HEK293 (cell line): ENCODE data around the gene MLLT1.

ENCODE experiments used
- GFI1B ChIP-seq: fragments of 450-650 bp; formaldehyde crosslinking; IDR thresholded peaks from 2 replicates; pipeline ENCODE4 v1.5.1; 2016; ENCODE audit warnings: missing biosample characterization, missing genetic modification characterization
- KLF1 ChIP-seq: fragments of 450-650 bp; formaldehyde crosslinking; IDR thresholded peaks from 2 replicates; pipeline ENCODE4 v1.5.1; 2016; ENCODE audit warnings: missing biosample characterization, missing genetic modification characterization
- KLF10 ChIP-seq: fragments of 450-650 bp; IDR thresholded peaks from 2 replicates; pipeline ENCODE4 v1.5.1; 2018; ENCODE audit warnings: missing biosample characterization, mild to moderate bottlenecking, missing genetic modification characterization
- PRDM1 ChIP-seq: fragments of 450-650 bp; formaldehyde crosslinking; IDR thresholded peaks from 2 replicates; pipeline ENCODE4; 2016; ENCODE audit warnings: missing biosample characterization, missing genetic modification characterization
- REPIN1 ChIP-seq: fragments of 450-650 bp; formaldehyde crosslinking; IDR thresholded peaks from 2 replicates; pipeline ENCODE4 v1.5.1; 2017; ENCODE audit warnings: missing biosample characterization, missing genetic modification characterization, low read depth
- SP7 ChIP-seq: fragments of 450-650 bp; formaldehyde crosslinking; IDR thresholded peaks from 2 replicates; pipeline ENCODE4 v1.5.1; 2016; ENCODE audit warnings: missing biosample characterization, missing genetic modification characterization
- ZBTB1 ChIP-seq: fragments of 450-650 bp; formaldehyde crosslinking; IDR thresholded peaks from 2 replicates; pipeline ENCODE4 v1.5.1; 2016; ENCODE audit warnings: missing biosample characterization, missing genetic modification characterization
- ZBTB7A ChIP-seq: fragments of 450-650 bp; formaldehyde crosslinking; IDR thresholded peaks from 2 replicates; pipeline ENCODE4 v1.5.1; 2016; ENCODE audit warnings: low read depth, missing biosample characterization, missing genetic modification characterization
- ZFP41 ChIP-seq: fragments of 450-650 bp; formaldehyde crosslinking; IDR thresholded peaks from 2 replicates; pipeline ENCODE4 v1.5.1; 2016; ENCODE audit warnings: missing biosample characterization, missing genetic modification characterization, borderline replicate concordance
- ZNF146 ChIP-seq: fragments of 450-650 bp; formaldehyde crosslinking; IDR thresholded peaks from 2 replicates; pipeline ENCODE4 v1.5.1; 2016; ENCODE audit warnings: missing biosample characterization, missing genetic modification characterization
- ZNF214 ChIP-seq: fragments of 450-650 bp; formaldehyde crosslinking; IDR thresholded peaks from 2 replicates; pipeline ENCODE4 v1.5.1; 2017; ENCODE audit warnings: missing biosample characterization, mild to moderate bottlenecking, missing genetic modification characterization, borderline replicate concordance
- ZNF23 ChIP-seq: fragments of 450-650 bp; formaldehyde crosslinking; IDR thresholded peaks from 2 replicates; pipeline ENCODE4 v1.5.1; 2016; ENCODE audit warnings: missing biosample characterization, missing genetic modification characterization, borderline replicate concordance
- ZNF239 ChIP-seq: fragments of 450-650 bp; formaldehyde crosslinking; IDR thresholded peaks from 2 replicates; pipeline ENCODE4 v1.5.1; 2016; ENCODE audit warnings: missing biosample characterization, missing genetic modification characterization
- ZNF302 ChIP-seq: fragments of 450-650 bp; formaldehyde crosslinking; IDR thresholded peaks from 2 replicates; pipeline ENCODE4 v1.5.1; 2016; ENCODE audit warnings: missing biosample characterization, missing genetic modification characterization, low read depth
- ZNF394 ChIP-seq: fragments of 450-650 bp; formaldehyde crosslinking; IDR thresholded peaks from 2 replicates; pipeline ENCODE4 v1.5.1; 2016; ENCODE audit warnings: missing biosample characterization, missing genetic modification characterization, mild to moderate bottlenecking, moderate library complexity, borderline replicate concordance
- ZNF514 ChIP-seq: fragments of 450-650 bp; formaldehyde crosslinking; IDR thresholded peaks from 2 replicates; pipeline ENCODE4 v1.5.1; 2016; ENCODE audit warnings: missing biosample characterization, missing genetic modification characterization
- ZNF530 ChIP-seq: fragments of 450-650 bp; formaldehyde crosslinking; IDR thresholded peaks from 2 replicates; pipeline ENCODE4 v1.5.1; 2016; ENCODE audit warnings: low read depth, missing biosample characterization, missing genetic modification characterization
- ZNF544 ChIP-seq: fragments of 450-650 bp; formaldehyde crosslinking; IDR thresholded peaks from 2 replicates; pipeline ENCODE4 v1.5.0; 2017; ENCODE audit warnings: missing biosample characterization, missing genetic modification characterization
- ZNF548 ChIP-seq: fragments of 450-650 bp; formaldehyde crosslinking; IDR thresholded peaks from 2 replicates; pipeline ENCODE4 v1.5.1; 2016; ENCODE audit warnings: missing biosample characterization, missing genetic modification characterization
- ZNF600 ChIP-seq: fragments of 450-650 bp; formaldehyde crosslinking; IDR thresholded peaks from 2 replicates; pipeline ENCODE4 v1.5.1; 2016; ENCODE audit warnings: missing biosample characterization, missing genetic modification characterization
- ZNF830 ChIP-seq: fragments of 450-650 bp; IDR thresholded peaks from 2 replicates; pipeline ENCODE4 v1.5.0; 2018; ENCODE audit warnings: missing biosample characterization, missing genetic modification characterization, low read depth, mild to moderate bottlenecking, moderate library complexity
- ZNF837 ChIP-seq: fragments of 450-650 bp; formaldehyde crosslinking; IDR thresholded peaks from 2 replicates; pipeline ENCODE4 v1.5.1; 2016; ENCODE audit warnings: missing biosample characterization, missing genetic modification characterization
- ZNF843 ChIP-seq: fragments of 450-650 bp; formaldehyde crosslinking; IDR thresholded peaks from 2 replicates; pipeline ENCODE4 v1.5.1; 2016; ENCODE audit warnings: missing biosample characterization, missing genetic modification characterization
- TF ChIP-seq, protein P1 (sequence below): fragments of 450-650 bp; formaldehyde crosslinking; IDR thresholded peaks from 2 replicates; pipeline ENCODE4 v1.5.0; 2017; ENCODE audit warnings: missing biosample characterization, missing genetic modification characterization, borderline replicate concordance
- TF ChIP-seq, protein P2 (sequence below): fragments of 450-650 bp; formaldehyde crosslinking; IDR thresholded peaks from 2 replicates; pipeline ENCODE4 v1.5.1; 2016; ENCODE audit warnings: missing biosample characterization, missing genetic modification characterization
- TF ChIP-seq, protein P3 (sequence below): fragments of 450-650 bp; formaldehyde crosslinking; IDR thresholded peaks from 2 replicates; pipeline ENCODE4 v1.5.1; 2017; ENCODE audit warnings: missing biosample characterization, missing genetic modification characterization
- TF ChIP-seq, protein P4 (sequence below): fragments of 450-650 bp; formaldehyde crosslinking; IDR thresholded peaks from 2 replicates; pipeline ENCODE4 v1.5.1; 2016; ENCODE audit warnings: missing biosample characterization, missing genetic modification characterization
- TF ChIP-seq, protein P5 (sequence below): fragments of 450-650 bp; formaldehyde crosslinking; IDR thresholded peaks from 2 replicates; pipeline ENCODE4 v1.5.1; 2016; ENCODE audit warnings: missing biosample characterization, missing genetic modification characterization
- TF ChIP-seq, protein P6 (sequence below): fragments of 450-650 bp; formaldehyde crosslinking; IDR thresholded peaks from 2 replicates; pipeline ENCODE4 v1.5.1; 2016; ENCODE audit warnings: missing biosample characterization, missing genetic modification characterization

MLLT1 gene

DNA sequence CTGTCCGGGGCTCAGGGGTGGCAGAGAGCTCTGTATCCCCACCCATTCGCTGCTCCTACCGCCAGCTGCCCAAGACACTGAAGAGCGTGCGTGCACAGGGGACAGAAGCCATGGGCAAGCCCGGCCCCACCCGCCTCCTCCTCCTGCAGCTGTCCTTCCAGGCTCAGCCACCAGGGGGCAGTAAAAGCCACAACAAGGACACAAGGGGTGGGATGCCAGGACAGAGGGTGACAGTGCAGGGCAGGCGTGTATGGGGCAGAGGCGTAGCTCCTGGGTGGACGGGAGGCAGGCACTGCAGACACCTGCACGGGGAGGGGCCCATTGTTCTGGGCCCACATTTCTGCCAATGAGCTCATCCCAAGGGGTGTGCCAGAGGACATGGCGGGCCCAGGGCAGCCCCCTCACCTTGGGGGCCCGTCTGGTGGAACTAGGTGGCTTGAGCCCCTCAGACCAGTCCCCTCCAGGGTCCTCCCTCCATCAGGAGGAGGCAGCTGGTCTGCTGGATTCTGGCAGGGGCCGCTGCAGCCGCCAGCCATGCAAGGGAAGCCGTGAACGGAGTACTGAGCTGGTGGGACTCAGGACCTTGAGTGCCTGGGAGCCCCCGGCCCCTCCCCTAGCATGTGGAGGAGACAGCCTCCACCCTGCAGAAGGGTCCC, 61.2 kb downstream of the MLLT1 start (continued):
- TF ChIP-seq, protein P1, sequence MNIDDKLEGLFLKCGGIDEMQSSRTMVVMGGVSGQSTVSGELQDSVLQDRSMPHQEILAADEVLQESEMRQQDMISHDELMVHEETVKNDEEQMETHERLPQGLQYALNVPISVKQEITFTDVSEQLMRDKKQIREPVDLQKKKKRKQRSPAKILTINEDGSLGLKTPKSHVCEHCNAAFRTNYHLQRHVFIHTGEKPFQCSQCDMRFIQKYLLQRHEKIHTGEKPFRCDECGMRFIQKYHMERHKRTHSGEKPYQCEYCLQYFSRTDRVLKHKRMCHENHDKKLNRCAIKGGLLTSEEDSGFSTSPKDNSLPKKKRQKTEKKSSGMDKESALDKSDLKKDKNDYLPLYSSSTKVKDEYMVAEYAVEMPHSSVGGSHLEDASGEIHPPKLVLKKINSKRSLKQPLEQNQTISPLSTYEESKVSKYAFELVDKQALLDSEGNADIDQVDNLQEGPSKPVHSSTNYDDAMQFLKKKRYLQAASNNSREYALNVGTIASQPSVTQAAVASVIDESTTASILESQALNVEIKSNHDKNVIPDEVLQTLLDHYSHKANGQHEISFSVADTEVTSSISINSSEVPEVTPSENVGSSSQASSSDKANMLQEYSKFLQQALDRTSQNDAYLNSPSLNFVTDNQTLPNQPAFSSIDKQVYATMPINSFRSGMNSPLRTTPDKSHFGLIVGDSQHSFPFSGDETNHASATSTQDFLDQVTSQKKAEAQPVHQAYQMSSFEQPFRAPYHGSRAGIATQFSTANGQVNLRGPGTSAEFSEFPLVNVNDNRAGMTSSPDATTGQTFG (tag by site-specific recombination), result no peak
- no peak for TF ChIP-seq PRDM1
- TF ChIP-seq, protein P2, sequence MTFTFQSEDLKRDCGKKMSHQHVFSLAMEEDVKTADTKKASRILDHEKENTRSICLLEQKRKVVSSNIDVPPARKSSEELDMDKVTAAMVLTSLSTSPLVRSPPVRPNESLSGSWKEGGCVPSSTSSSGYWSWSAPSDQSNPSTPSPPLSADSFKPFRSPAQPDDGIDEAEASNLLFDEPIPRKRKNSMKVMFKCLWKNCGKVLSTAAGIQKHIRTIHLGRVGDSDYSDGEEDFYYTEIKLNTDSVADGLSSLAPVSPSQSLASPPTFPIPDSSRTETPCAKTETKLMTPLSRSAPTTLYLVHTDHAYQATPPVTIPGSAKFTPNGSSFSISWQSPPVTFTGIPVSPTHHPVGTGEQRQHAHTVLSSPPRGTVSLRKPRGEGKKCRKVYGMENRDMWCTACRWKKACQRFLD (tag by site-specific recombination), result no peak
- no peak for TF ChIP-seq ZNF530
- TF ChIP-seq ZNF830, result no peak
- TF ChIP-seq ZNF837, result no peak
- TF ChIP-seq ZNF394 (tag by site-specific recombination), result no peak
- no peak for TF ChIP-seq ZNF23 (tag by site-specific recombination)
- TF ChIP-seq KLF10 (tag by site-specific recombination), result no peak
- TF ChIP-seq ZNF146 (tag by site-specific recombination), result no peak
- peak; percentile 65; the same call in 1 of the 2 replicates for TF ChIP-seq KLF1 (tag by site-specific recombination)
- TF ChIP-seq ZFP41 (tag by site-specific recombination), result no peak
- TF ChIP-seq, protein P3, sequence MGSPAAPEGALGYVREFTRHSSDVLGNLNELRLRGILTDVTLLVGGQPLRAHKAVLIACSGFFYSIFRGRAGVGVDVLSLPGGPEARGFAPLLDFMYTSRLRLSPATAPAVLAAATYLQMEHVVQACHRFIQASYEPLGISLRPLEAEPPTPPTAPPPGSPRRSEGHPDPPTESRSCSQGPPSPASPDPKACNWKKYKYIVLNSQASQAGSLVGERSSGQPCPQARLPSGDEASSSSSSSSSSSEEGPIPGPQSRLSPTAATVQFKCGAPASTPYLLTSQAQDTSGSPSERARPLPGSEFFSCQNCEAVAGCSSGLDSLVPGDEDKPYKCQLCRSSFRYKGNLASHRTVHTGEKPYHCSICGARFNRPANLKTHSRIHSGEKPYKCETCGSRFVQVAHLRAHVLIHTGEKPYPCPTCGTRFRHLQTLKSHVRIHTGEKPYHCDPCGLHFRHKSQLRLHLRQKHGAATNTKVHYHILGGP (tag by site-specific recombination), result no peak
- TF ChIP-seq, protein P4, sequence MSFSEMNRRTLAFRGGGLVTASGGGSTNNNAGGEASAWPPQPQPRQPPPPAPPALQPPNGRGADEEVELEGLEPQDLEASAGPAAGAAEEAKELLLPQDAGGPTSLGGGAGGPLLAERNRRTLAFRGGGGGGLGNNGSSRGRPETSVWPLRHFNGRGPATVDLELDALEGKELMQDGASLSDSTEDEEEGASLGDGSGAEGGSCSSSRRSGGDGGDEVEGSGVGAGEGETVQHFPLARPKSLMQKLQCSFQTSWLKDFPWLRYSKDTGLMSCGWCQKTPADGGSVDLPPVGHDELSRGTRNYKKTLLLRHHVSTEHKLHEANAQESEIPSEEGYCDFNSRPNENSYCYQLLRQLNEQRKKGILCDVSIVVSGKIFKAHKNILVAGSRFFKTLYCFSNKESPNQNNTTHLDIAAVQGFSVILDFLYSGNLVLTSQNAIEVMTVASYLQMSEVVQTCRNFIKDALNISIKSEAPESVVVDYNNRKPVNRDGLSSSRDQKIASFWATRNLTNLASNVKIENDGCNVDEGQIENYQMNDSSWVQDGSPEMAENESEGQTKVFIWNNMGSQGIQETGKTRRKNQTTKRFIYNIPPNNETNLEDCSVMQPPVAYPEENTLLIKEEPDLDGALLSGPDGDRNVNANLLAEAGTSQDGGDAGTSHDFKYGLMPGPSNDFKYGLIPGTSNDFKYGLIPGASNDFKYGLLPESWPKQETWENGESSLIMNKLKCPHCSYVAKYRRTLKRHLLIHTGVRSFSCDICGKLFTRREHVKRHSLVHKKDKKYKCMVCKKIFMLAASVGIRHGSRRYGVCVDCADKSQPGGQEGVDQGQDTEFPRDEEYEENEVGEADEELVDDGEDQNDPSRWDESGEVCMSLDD, result no peak
- no peak for TF ChIP-seq ZNF514 (tag by site-specific recombination)
- TF ChIP-seq ZNF600, result peak; percentile 96
- no peak for TF ChIP-seq ZNF548 (tag by site-specific recombination)
- no peak for TF ChIP-seq ZNF302 (tag by site-specific recombination)
- TF ChIP-seq, protein P5, sequence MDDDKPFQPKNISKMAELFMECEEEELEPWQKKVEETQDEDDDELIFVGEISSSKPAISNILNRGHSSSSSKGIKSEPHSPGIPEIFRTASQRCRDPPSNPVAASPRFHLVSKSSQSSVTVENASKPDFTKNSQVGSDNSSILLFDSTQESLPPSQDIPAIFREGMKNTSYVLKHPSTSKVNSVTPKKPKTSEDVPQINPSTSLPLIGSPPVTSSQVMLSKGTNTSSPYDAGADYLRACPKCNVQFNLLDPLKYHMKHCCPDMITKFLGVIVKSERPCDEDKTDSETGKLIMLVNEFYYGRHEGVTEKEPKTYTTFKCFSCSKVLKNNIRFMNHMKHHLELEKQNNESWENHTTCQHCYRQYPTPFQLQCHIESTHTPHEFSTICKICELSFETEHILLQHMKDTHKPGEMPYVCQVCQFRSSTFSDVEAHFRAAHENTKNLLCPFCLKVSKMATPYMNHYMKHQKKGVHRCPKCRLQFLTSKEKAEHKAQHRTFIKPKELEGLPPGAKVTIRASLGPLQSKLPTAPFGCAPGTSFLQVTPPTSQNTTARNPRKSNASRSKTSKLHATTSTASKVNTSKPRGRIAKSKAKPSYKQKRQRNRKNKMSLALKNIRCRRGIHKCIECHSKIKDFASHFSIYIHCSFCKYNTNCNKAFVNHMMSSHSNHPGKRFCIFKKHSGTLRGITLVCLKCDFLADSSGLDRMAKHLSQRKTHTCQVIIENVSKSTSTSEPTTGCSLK (tag by site-specific recombination), result no peak
- no peak for TF ChIP-seq ZNF214 (tag by site-specific recombination)
- TF ChIP-seq, protein P6, sequence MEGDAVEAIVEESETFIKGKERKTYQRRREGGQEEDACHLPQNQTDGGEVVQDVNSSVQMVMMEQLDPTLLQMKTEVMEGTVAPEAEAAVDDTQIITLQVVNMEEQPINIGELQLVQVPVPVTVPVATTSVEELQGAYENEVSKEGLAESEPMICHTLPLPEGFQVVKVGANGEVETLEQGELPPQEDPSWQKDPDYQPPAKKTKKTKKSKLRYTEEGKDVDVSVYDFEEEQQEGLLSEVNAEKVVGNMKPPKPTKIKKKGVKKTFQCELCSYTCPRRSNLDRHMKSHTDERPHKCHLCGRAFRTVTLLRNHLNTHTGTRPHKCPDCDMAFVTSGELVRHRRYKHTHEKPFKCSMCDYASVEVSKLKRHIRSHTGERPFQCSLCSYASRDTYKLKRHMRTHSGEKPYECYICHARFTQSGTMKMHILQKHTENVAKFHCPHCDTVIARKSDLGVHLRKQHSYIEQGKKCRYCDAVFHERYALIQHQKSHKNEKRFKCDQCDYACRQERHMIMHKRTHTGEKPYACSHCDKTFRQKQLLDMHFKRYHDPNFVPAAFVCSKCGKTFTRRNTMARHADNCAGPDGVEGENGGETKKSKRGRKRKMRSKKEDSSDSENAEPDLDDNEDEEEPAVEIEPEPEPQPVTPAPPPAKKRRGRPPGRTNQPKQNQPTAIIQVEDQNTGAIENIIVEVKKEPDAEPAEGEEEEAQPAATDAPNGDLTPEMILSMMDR (tag by site-specific recombination), result peak; percentile 91
- TF ChIP-seq ZNF239 (tag by site-specific recombination), result no peak
- no peak for TF ChIP-seq ZNF843 (tag by site-specific recombination)
- TF ChIP-seq REPIN1 (tag by site-specific recombination), result no peak
- no peak for TF ChIP-seq GFI1B (tag by site-specific recombination)
- peak; percentile 40; the same call in 1 of the 2 replicates for TF ChIP-seq SP7
- TF ChIP-seq ZBTB1 (tag by site-specific recombination), result no peak
- TF ChIP-seq ZNF544 (tag by site-specific recombination), result no peak
- no peak for TF ChIP-seq ZBTB7A
